Fibroblast of peridontal ligament (primary cell): ENCODE results near the gene NEK8.

ENCODE experiments used
- DNase-seq: peaks from one replicate; pipeline ENCODE4 v3.0.0-alpha.2; 2010; ENCODE audit errors: extremely low read depth

NEK8 gene

GRCh38 chr17:28744972-28745785 lies 16.6 kb downstream of the NEK8 start:
- DNase-seq: peak; percentile 38

GRCh38 chr17:28745786-28746411 lies 17.3 kb downstream of the NEK8 start:
- no peak for DNase-seq

DNA sequence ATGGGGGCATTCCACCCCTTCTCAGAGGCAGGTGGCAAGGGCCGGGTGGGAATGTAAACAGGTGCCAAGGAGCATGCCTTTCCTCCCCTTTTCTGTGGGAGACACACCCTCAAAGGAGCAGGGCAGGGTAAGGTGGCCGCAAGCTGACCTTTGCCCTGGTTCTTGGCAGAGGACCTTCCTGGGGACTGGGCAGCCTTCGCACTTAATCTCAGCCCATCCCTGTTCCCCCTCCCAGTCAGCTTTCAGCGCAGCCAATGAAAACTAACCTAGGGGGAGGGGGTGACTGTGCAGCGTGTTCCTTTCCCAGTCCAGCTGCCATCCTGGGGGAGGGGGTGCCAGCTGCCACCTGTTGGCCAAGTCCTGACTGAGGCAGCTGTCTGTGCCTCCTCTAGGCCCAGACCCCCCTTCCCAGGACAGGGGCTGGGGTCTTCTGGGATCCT lies 18.0 kb downstream of the NEK8 start:
- no peak for DNase-seq

- DNase-seq: no peak
Measured at GRCh38 chr17:28747051-28747691, 18.6 kb downstream of the NEK8 start.

- no peak for DNase-seq
Measured at GRCh38 chr17:28747801-28748750, 19.5 kb downstream of the NEK8 start.

GRCh38 chr17:28748852-28749515 lies 20.4 kb downstream of the NEK8 start:
- DNase-seq: no peak

- DNase-seq: no peak
Measured at GRCh38 chr17:28749516-28750177, 21.1 kb downstream of the NEK8 start.

- DNase-seq: peak; percentile 94
Measured at GRCh38 chr17:28750178-28751047, 21.8 kb downstream of the NEK8 start.

GRCh38 chr17:28751600-28752366 lies 23.2 kb downstream of the NEK8 start:
- DNase-seq: no peak

DNA sequence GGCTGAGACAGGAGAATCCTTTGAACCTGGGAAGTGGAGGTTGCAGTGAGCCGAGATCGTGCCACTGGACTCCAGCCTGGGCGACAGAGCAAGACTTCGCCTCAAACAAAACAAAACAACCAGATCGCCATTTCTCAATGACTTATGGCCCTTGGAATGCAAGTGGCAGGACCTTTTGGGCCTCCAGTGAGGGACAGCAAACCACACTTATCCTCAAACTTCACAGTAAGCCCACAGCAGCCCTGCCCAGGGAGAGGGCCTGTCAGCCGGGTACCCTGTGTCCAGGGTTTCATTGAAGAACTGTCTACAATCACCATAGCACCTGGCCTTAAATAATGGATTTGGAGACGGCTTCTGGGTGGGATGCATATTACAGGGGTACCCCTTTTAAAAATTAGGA lies 26.9 kb downstream of the NEK8 start:
- no peak for DNase-seq

GRCh38 chr17:28756049-28756804 lies 27.6 kb downstream of the NEK8 start:
- DNase-seq: no peak

DNA sequence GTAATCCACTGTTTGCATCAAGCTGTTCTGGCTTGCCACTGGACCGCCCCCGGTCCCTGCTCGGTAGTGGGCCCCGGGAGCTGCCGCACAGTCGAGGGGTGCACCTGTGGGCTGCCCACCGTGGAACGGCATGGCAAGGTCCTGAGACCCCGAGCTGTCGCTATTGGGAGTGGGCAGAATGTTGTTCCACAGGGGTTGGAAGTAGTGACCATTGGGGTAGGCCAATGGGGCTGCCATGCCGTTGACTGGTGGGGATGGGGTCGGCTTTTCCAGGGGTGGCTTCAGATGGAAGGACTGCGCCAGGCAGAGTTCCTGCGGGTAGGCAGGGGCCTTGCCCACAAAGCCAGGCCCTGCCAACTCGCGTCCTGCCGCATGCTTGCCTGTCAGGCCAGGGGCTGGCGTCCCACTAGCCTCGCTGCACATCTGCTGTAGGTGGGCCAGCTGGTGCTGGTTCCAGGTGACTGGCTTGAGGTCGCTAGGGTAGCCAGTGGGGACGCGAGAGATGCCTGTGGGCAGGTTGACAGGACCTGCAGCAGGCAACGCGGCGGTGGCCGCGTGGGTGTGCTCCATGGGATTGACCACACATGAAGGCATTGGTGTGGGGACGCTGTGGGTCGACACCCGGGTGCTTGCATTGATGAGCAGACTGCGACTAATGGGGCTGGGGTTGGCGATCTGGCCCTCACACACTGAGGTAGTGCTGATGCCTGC lies 30.0 kb downstream of the NEK8 start:
- DNase-seq: no peak

- no peak for DNase-seq
Measured at GRCh38 chr17:28759256-28759865, 30.8 kb downstream of the NEK8 start.

DNA sequence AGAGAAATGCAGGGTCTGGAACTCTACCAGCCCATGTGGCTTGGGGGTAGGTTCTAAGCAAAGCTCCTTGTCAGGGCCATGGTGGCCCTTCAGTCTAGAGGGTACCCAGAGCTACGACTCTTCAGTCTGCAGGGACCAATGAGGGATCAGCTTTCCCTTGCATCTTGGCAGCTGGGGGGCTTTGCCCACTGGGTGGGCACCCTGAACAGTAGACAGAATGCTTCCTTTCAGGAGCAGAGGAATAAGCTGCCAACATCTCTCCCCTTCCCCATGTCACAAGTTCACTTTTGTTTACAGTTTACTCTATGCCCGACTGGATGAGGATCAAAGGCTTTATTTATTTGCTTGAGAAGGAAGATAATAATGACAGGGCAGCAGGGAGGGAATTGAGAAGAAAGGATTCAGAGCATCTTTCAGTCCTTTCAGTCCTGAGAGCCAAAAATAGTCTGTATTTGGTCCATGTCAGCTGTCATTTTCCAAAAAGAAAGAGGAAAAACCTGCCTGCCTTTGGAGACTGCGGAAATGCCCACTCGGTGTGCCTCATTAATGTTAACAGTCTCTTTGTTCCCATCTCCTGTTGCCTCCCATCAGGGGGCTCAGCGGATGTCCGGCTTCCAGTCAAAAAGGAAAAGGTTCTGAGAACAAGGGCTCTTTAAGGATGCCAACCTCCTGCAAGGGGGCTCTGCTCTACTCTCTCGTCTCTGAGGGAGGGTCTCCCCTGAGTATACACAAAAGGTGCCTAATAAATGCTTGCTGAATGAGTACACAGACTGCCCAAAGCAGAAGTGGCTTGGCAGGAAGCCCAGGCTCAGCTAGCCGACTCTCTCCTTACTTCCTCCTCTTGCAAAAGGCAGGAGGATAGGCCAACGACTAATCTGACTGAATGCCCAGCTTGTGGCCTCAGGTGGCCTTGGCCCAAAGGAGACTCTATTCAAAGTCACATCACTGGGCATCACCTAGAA lies 32.3 kb downstream of the NEK8 start:
- peak; percentile 47 for DNase-seq

DNA sequence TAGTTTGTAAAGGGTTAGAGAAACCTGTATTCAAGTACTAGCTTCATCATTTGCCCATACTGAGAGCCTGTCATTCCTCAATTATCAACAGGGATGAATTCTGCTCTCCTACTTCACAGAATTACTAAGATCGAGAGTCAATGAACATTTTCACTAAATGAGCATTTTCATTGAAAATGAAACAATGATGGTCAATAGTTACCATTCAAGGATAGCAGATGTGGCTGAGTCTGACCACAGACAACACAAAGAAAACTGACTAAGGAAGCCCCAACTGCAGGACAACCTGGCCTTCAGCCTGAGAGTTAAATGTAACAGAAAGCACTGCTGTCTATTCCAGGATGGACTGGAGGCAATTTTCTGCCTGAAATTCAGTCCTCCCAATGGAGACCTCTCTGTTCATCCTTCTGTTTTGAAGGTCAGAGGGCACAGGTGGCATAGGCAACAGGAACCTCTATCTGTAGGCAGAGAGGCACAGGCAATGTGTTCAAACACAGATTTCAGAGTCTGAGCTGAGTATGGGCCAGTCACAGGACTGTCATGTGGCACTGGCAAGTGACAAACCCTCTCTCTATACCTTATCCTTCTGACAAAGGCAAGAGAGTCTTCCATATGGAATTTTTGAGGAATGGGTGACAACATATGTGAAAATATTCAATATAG lies 34.7 kb downstream of the NEK8 start:
- no peak for DNase-seq
